ENCODE measurements around the gene METAP1.
"Not testable (repeated sequence)": the region's sequence is repeated elsewhere in the genome, so short reads cannot be mapped to it uniquely, and the experiment has no call there.

Gene METAP1
- total RNA-seq, result 3.9 to 65.4 (median 46.7) reads per million in 17 experiments

GRCh38 chr4:98995183-98996055 is at the start of gene METAP1:
Gene METAP1 (plus strand): TSS chr4:98995721. CDS start chr4:98995754, 33 bp downstream.
- peak; percentile 94 to 98 (median 98) for DNase-seq

GRCh38 chr4:98946359-98946758 is 49.2 kb upstream of the METAP1 start:
- no peak for DNase-seq

GRCh38 chr4:98950925-98951324 is 44.6 kb upstream of the METAP1 start:
- DNase-seq, result peak; percentile 15 to 37 (median 31)

- no peak for DNase-seq
Observed at GRCh38 chr4:98951710-98952109, 43.8 kb upstream of the METAP1 start.

- DNase-seq, result no peak
Observed at GRCh38 chr4:98955229-98955628, 40.3 kb upstream of the METAP1 start.

GRCh38 chr4:98958065-98958464 is 37.5 kb upstream of the METAP1 start:
- no peak for DNase-seq

- DNase-seq, result no peak
Observed at GRCh38 chr4:98959411-98959810, 36.1 kb upstream of the METAP1 start.

- no peak for DNase-seq
Observed at GRCh38 chr4:98961770-98962169, 33.8 kb upstream of the METAP1 start.

GRCh38 chr4:98963538-98964433 is 31.7 kb upstream of the METAP1 start:
- no peak for DNase-seq

GRCh38 chr4:98966926-98967325 is 28.6 kb upstream of the METAP1 start:
- no peak for DNase-seq

GRCh38 chr4:98967786-98968329 is 27.7 kb upstream of the METAP1 start:
- DNase-seq, result no peak

GRCh38 chr4:98969878-98970785 is 25.4 kb upstream of the METAP1 start:
- peak in 2 of 4 experiments; percentile 22 to 27 for DNase-seq

GRCh38 chr4:98976716-98977115 is 18.8 kb upstream of the METAP1 start:
- no peak for DNase-seq

- DNase-seq, result no peak
Observed at GRCh38 chr4:98977557-98977956, 18.0 kb upstream of the METAP1 start.

GRCh38 chr4:98987720-98988119 is 7.8 kb upstream of the METAP1 start:
- no peak for DNase-seq

- not testable (repeated sequence) for DNase-seq
Observed at GRCh38 chr4:98992835-98993234, 2.7 kb upstream of the METAP1 start.

GRCh38 chr4:98993419-98994071 is 2.0 kb upstream of the METAP1 start:
- DNase-seq, result no peak

- DNase-seq, result peak; percentile 4 to 20 (median 14)
Observed at GRCh38 chr4:98994474-98995182, 893 bp upstream of the METAP1 start.

- peak in 2 of 4 experiments; percentile 6 to 20 for DNase-seq
Observed at GRCh38 chr4:98996056-98996764, 689 bp downstream of the METAP1 start.

GRCh38 chr4:98996765-98997068 is 1.2 kb downstream of the METAP1 start:
- peak in 2 of 4 experiments; percentile 3 to 5 for DNase-seq

All from suppressor macrophage (primary cell).